ENCODE results near the gene APLP2. TPM values are rescaled to one million over a fixed set of nuclear protein-coding genes. Genes with fewer than 3 reads are reported as not detected.

The APLP2 gene
- total RNA-seq, 1 experiment from 2014 or later = 2,076 TPM

GRCh38 chr11:130099356-130099755 is 29.7 kb downstream of the APLP2 start:
- H3K27me3 Mint-ChIP-seq (ENCODE audit: insufficient read depth, unreplicated experiment) = no peaks in the 10 kb centered on the region
- peaks cover 74% of the 10 kb centered on the region for H3K36me3 Mint-ChIP-seq (ENCODE audit: insufficient read depth, unreplicated experiment)
- Histone ChIP-seq H3K4me1 (peaks cover 27% of the 10 kb centered on the region), H3K36me3 (ENCODE audit: control insufficient read depth, insufficient read depth, low read length) (0 out of 2 replicates have a peak, but pooled peaks cover 2% of the 10 kb centered on the region), H3K27me3 (replicated peaks; ENCODE audit: control insufficient read depth, insufficient read depth, low read length) (no peaks in the 10 kb centered on the region), H3K9me3 (no peaks in the 10 kb centered on the region), H3K4me3 (ENCODE audit: low read depth, low read length) (no peak overlapping the region)
- no peak overlapping the region for H3K4me3 Mint-ChIP-seq (ENCODE audit: unreplicated experiment)
- BruUV-seq (replicated peaks) = no TSS peak
- TF ChIP-seq CTCF (IDR thresholded peaks at IDR 0.05; ENCODE audit: insufficient read depth in 1 of 2, low read depth in 1 of 2, low read length in 1 of 2, severe bottlenecking in 1 of 2, unreplicated experiment in 1 of 2) = no peak
- POLR2A ChIA-PET = no interaction called here
- CTCF ChIA-PET = no interaction called here
- H3K9me3 Mint-ChIP-seq (ENCODE audit: unreplicated experiment) = no peaks in the 10 kb centered on the region
- H3K4me1 Mint-ChIP-seq (ENCODE audit: low read depth, unreplicated experiment) = peaks cover 57% of the 10 kb centered on the region
- peak overlapping the region; percentile 10 for H3K27ac Mint-ChIP-seq (ENCODE audit: unreplicated experiment)
- DNase-seq = no peak
- intact Hi-C loops (cut with micrococcal nuclease; ENCODE audit: unreplicated experiment) = no loop called here

DNA sequence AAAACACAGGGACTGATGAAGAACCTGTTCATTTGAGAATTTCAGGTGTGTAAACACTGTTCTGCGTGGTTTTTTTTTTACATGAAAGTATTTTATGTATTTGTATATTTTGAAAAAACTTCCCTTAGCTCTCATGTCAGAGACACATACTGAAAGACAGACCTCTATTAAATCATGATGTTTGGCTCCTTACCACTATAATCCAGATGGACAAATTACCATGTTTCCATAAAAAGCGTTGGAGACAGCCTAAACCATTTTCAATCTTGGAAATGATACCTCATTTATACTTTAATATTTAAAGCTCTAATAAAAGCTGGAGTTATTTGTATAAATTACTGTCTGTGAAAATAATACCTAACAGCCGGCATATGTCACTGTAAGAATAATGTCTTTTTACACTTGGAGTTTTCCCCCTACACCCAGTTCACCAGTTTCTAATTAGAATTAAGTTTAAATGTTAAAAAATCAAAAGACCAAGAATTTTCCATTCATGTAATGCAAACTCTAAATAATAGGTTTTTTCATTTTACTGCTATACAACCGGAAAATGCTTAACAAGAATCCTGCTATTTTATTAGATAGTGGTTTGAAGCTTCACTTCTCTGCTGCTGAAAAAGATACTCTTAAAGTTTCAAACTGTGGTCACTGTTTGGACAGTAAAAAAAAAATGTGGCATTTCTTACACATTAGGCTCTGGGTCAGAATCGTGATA is 30.8 kb downstream of the APLP2 start:
- BruUV-seq (replicated peaks) = no TSS peak
- H3K9me3 Mint-ChIP-seq (ENCODE audit: unreplicated experiment) = no peaks in the 10 kb centered on the region
- 0 out of 2 replicates have a peak, but pooled peaks cover 2% of the 10 kb centered on the region for H3K36me3 ChIP-seq (ENCODE audit: control insufficient read depth, insufficient read depth, low read length)
- no peaks in the 10 kb centered on the region for H3K27me3 Mint-ChIP-seq (ENCODE audit: insufficient read depth, unreplicated experiment)
- H3K4me3 Mint-ChIP-seq (ENCODE audit: unreplicated experiment) = no peak overlapping the region
- peaks cover 27% of the 10 kb centered on the region for H3K4me1 ChIP-seq
- no peaks in the 10 kb centered on the region for H3K9me3 ChIP-seq
- no peak overlapping the region for H3K4me3 ChIP-seq (ENCODE audit: low read depth, low read length)
- no peak for TF ChIP-seq CTCF (IDR thresholded peaks at IDR 0.05; ENCODE audit: insufficient read depth in 1 of 2, low read depth in 1 of 2, low read length in 1 of 2, severe bottlenecking in 1 of 2, unreplicated experiment in 1 of 2)
- POLR2A ChIA-PET = no interaction called here
- no peak for DNase-seq
- no peaks in the 10 kb centered on the region for H3K27me3 ChIP-seq (replicated peaks; ENCODE audit: control insufficient read depth, insufficient read depth, low read length)
- CTCF ChIA-PET = no interaction called here
- H3K36me3 Mint-ChIP-seq (ENCODE audit: insufficient read depth, unreplicated experiment) = peaks cover 74% of the 10 kb centered on the region
- peaks cover 46% of the 10 kb centered on the region for H3K4me1 Mint-ChIP-seq (ENCODE audit: low read depth, unreplicated experiment)
- H3K27ac Mint-ChIP-seq (ENCODE audit: unreplicated experiment) = no peak overlapping the region
- intact Hi-C loops (cut with micrococcal nuclease; ENCODE audit: unreplicated experiment) = no loop called here

- peaks cover 76% of the 10 kb centered on the region for H3K36me3 Mint-ChIP-seq (ENCODE audit: insufficient read depth, unreplicated experiment)
- no TSS peak for BruUV-seq (replicated peaks)
- H3K36me3 ChIP-seq (ENCODE audit: control insufficient read depth, insufficient read depth, low read length) = 0 out of 2 replicates have a peak, but pooled peaks cover 2% of the 10 kb centered on the region
- ChIA-PET POLR2A (no interaction called here), CTCF (interaction anchor here (0.6 kb wide), 1 partner anchor 31 kb away, joined by 3 read pairs; no protein-coding TSS in a partner anchor)
- H3K4me3 ChIP-seq (ENCODE audit: low read depth, low read length) = no peak overlapping the region
- DNase-seq = no peak
- H3K27me3 ChIP-seq (replicated peaks; ENCODE audit: control insufficient read depth, insufficient read depth, low read length) = no peaks in the 10 kb centered on the region
- H3K27ac Mint-ChIP-seq (ENCODE audit: unreplicated experiment) = peak overlapping the region; percentile 51
- no peak overlapping the region for H3K4me3 Mint-ChIP-seq (ENCODE audit: unreplicated experiment)
- TF ChIP-seq CTCF (IDR thresholded peaks at IDR 0.05; ENCODE audit: insufficient read depth in 1 of 2, low read depth in 1 of 2, low read length in 1 of 2, severe bottlenecking in 1 of 2, unreplicated experiment in 1 of 2) = no peak
- no peaks in the 10 kb centered on the region for H3K9me3 Mint-ChIP-seq (ENCODE audit: unreplicated experiment)
- no peaks in the 10 kb centered on the region for H3K27me3 Mint-ChIP-seq (ENCODE audit: insufficient read depth, unreplicated experiment)
- H3K4me1 Mint-ChIP-seq (ENCODE audit: low read depth, unreplicated experiment) = peaks cover 52% of the 10 kb centered on the region
- H3K4me1 ChIP-seq = peaks cover 22% of the 10 kb centered on the region
- intact Hi-C loops (cut with micrococcal nuclease; ENCODE audit: unreplicated experiment) = no loop called here
- H3K9me3 ChIP-seq = no peaks in the 10 kb centered on the region
Observed at GRCh38 chr11:130101661-130102060, 32.0 kb downstream of the APLP2 start.
